GM12878 (cell line): ENCODE results near the gene ADGB. TPM values are rescaled to one million over a fixed set of nuclear protein-coding genes. Genes with fewer than 3 reads are reported as not detected.

ENCODE experiments used
- ATAC-seq: fragments of 200-7000 bp; cut with Tn5 transposase; 3 replicates; pipeline ENCODE4 v1.9.1; 2020; ENCODE audit warnings: mild to moderate bottlenecking, moderate library complexity
- BruUV-seq: library from RNA; stranded (reverse); fragments of 400-500 nt; replicated peaks from 2 replicates; lab custom pipeline; 2021; lab: Mats Ljungman, UMichigan
- CTCF ChIA-PET: fragments of 300-600 bp; sonication (Branson Sonifier 250); formaldehyde crosslinking; extraction: SDS; loops from one replicate; lab custom pipeline; 2021; ENCODE audit warnings: inconsistent platforms; lab: Yijun Ruan, JAX
- POLR2A ChIA-PET: fragments of 350-600 bp; formaldehyde crosslinking; extraction: SDS; loops from one replicate; lab custom pipeline; 2021; ENCODE audit warnings: inconsistent platforms; lab: Charles Lee
- RAD21 ChIA-PET: fragments of 300-600 bp; sonication (Branson Sonifier 250); formaldehyde crosslinking; loops from one replicate; lab custom pipeline; 2023; ENCODE audit warnings: antibody characterized with exemption; ENCODE audit not compliant: unreplicated experiment; lab: Charles Lee
- SMC1A ChIA-PET: fragments of 300-600 bp; sonication (Branson Sonifier 250); formaldehyde crosslinking; loops from one replicate; lab custom pipeline; 2023; ENCODE audit not compliant: unreplicated experiment, uncharacterized antibody; lab: Charles Lee
- DNase-seq: peaks from one replicate; pipeline ENCODE4 v3.0.0-alpha.2; 2011; ENCODE audit warnings: low read depth, low spot score
- FAIRE-seq: peaks from 3 replicates; lab custom pipeline; 2011; peaks lifted over from hg19 to GRCh38; lab: Jason Lieb, UNC
- H2AFZ ChIP-seq: 2 replicates; pipeline ENCODE4 v1.6.0; 2011; ENCODE audit warnings: low read depth, low read length, control low read depth; ENCODE audit not compliant: control insufficient read depth
- H3K27ac ChIP-seq: 2 replicates; pipeline ENCODE4 v1.5.1; 2011; ENCODE audit warnings: control low read depth; ENCODE audit not compliant: control insufficient read depth, insufficient read depth
- H3K27me3 ChIP-seq, 2 experiments: replicated peaks in 1 of 2; 2 replicates each; pipeline versions ENCODE4 v1.6.0 to v1.6.1; 2011; ENCODE audit warnings: low read length in 1 of 2; ENCODE audit not compliant: control insufficient read depth in 2 of 2, insufficient read depth in 2 of 2
- H3K36me3 ChIP-seq, 2 experiments: 2 replicates each; pipeline ENCODE4 v1.5.1; 2011; ENCODE audit warnings: low read length in 1 of 2; ENCODE audit not compliant: control insufficient read depth in 2 of 2, insufficient read depth in 2 of 2
- H3K4me1 ChIP-seq: 2 replicates; pipeline ENCODE4 v1.6.1; 2011; ENCODE audit warnings: mild to moderate bottlenecking, low read length, moderate library complexity, mixed read lengths; ENCODE audit not compliant: control insufficient read depth, insufficient read depth
- H3K4me2 ChIP-seq: 2 replicates; pipeline ENCODE4 v1.6.0; 2011; ENCODE audit warnings: control low read depth; ENCODE audit not compliant: control insufficient read depth, insufficient read depth
- H3K4me3 ChIP-seq: fragments of 200-600 bp; sonication (generic); 2 replicates; pipeline ENCODE4 v1.5.1; 2016
- H3K79me2 ChIP-seq: 2 replicates; pipeline ENCODE4 v1.6.0; 2011; ENCODE audit warnings: low read length; ENCODE audit not compliant: control insufficient read depth, insufficient read depth
- H3K9ac ChIP-seq: 2 replicates; pipeline ENCODE4 v1.8.0; 2011; ENCODE audit warnings: low read length, control low read depth, mixed read lengths; ENCODE audit not compliant: control insufficient read depth, insufficient read depth
- H3K9me3 ChIP-seq: replicated peaks from 3 replicates; pipeline ENCODE4 v1.5.1; 2011; ENCODE audit warnings: mild to moderate bottlenecking, low read length; ENCODE audit not compliant: control insufficient read depth, insufficient read depth
- H4K20me1 ChIP-seq: 2 replicates; pipeline ENCODE4 v1.6.0; 2011; ENCODE audit not compliant: control insufficient read depth, insufficient read depth
- FOXK2 ChIP-seq: fragments of 450-650 bp; IDR thresholded peaks from 2 replicates; pipeline ENCODE4 v1.6.1; 2017; ENCODE audit warnings: mild to moderate bottlenecking, moderate library complexity
- GABPA ChIP-seq: IDR thresholded peaks from 2 replicates; pipeline ENCODE4 v1.6.1; 2014; ENCODE audit warnings: antibody characterized with exemption, low read depth, mild to moderate bottlenecking, inconsistent platforms
- NR2C1 ChIP-seq: fragments of 450-650 bp; IDR thresholded peaks from 2 replicates; pipeline ENCODE4 v1.6.1; 2017; ENCODE audit warnings: antibody characterized with exemption, mild to moderate bottlenecking, moderate library complexity
- NR2F1 ChIP-seq: fragments of 450-650 bp; conservative IDR thresholded peaks from 2 replicates; pipeline ENCODE4 v1.6.1; 2017; ENCODE audit warnings: mild to moderate bottlenecking
- WGBS: methylation state at CpG from one replicate; pipeline ENCODE4 v1.1.6; 2016; ENCODE audit warnings: low lambda C conversion rate; ENCODE audit not compliant: insufficient replicate concordance, insufficient coverage; ENCODE audit errors: missing lambda C conversion rate; 5-methylcytosine and 5-hydroxymethylcytosine counted together
- in situ Hi-C: fragments of 300-500 bp; cut with MboI; formaldehyde crosslinking; loops from 9 replicates; pipeline ENCODE4 v1.14.3; 2018; ENCODE audit warnings: mixed read lengths
- intact Hi-C: fragments of 100-400 bp; cut with micrococcal nuclease; formaldehyde crosslinking; loops from one replicate; pipeline ENCODE4 v1.14.2; 2022; ENCODE audit not compliant: unreplicated experiment
- polyA plus RNA-seq, 11 experiments: library from polyadenylated mRNA; depleted of rRNA in 4 of 11; unstranded in 6 of 11; stranded (reverse) in 5 of 11; fragments of >200 nt; fragmentation: Nextera tagmentation in 4 of 11; fragmentation: Illumina TruSeq in 1 of 11; extraction: Ambion mirVana in 4 of 11; extraction: Trizol in 1 of 11; gene quantifications; 1 replicate in 1 of 11; 2 replicates in 10 of 11; pipeline versions ENCODE4 v1.2.1 to v1.2.3, GENCODE V29; 2011 to 2016; ENCODE audit warnings: inconsistent platforms in 2 of 11, missing spikeins in 2 of 11, low read depth in 1 of 11
- total RNA-seq, 4 experiments: library from RNA; depleted of rRNA in 3 of 4; stranded (reverse); fragments of >200 nt in 3 of 4; fragmentation: Illumina TruSeq in 1 of 4; extraction: Trizol in 1 of 4; gene quantifications; 2 replicates each; pipeline versions ENCODE4 v1.2.1 to v1.2.3, GENCODE V29; 2013 to 2021
- TF ChIP-seq, protein P1 (sequence below): fragments of 450-650 bp; IDR thresholded peaks from 2 replicates; pipeline ENCODE4 v1.6.1; 2017; ENCODE audit warnings: antibody characterized with exemption, mild to moderate bottlenecking, moderate library complexity

The ADGB gene
- total and polyA plus RNA-seq, 10 of the 15 experiments (the other 5 are each of a cell fraction or from before 2014, with no cell fraction given), result not detected

DNA sequence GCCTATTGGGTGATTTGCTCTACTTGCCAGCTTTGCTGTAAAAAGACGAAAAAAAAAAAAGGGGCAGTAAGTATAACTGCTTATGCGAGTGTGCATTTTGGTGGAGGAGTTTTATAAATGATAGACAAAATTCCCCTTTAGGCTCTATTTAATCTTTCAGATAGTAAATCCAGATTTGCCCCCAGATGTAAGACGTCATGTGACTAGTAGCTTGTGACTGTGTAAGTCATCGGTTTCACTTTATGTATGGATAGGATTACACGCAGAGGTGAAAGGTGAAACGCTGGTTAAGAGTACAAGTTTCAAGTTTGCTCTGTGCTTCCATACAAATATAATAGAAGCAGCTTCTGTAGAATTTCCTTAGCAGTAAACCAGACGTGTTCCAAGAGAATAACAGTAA is 47.2 kb upstream of the ADGB start:
- ChIA-PET POLR2A (no interaction called here), SMC1A (interaction anchor here (0.6 to 1.4 kb wide), 2 partner anchors 14 to 45 kb away, joined by 3 to 4 read pairs; no protein-coding TSS in a partner anchor), CTCF (no interaction called here), RAD21 (no interaction called here)
- H3K27ac ChIP-seq, result no peak overlapping the region
- H3K9me3 ChIP-seq, result no peaks in the 10 kb centered on the region; the same call in 2 of the 3 replicates
- TF ChIP-seq FOXK2 (no peak), NR2C1 (0 out of 2 replicates have a peak, but pooled peaks have one; percentile 29), GABPA (no peak), NR2F1 (0 out of 2 replicates have a peak, but pooled peaks have one; percentile 23)
- TF ChIP-seq, protein P1, sequence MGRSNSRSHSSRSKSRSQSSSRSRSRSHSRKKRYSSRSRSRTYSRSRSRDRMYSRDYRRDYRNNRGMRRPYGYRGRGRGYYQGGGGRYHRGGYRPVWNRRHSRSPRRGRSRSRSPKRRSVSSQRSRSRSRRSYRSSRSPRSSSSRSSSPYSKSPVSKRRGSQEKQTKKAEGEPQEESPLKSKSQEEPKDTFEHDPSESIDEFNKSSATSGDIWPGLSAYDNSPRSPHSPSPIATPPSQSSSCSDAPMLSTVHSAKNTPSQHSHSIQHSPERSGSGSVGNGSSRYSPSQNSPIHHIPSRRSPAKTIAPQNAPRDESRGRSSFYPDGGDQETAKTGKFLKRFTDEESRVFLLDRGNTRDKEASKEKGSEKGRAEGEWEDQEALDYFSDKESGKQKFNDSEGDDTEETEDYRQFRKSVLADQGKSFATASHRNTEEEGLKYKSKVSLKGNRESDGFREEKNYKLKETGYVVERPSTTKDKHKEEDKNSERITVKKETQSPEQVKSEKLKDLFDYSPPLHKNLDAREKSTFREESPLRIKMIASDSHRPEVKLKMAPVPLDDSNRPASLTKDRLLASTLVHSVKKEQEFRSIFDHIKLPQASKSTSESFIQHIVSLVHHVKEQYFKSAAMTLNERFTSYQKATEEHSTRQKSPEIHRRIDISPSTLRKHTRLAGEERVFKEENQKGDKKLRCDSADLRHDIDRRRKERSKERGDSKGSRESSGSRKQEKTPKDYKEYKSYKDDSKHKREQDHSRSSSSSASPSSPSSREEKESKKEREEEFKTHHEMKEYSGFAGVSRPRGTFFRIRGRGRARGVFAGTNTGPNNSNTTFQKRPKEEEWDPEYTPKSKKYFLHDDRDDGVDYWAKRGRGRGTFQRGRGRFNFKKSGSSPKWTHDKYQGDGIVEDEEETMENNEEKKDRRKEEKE, result no peak
- H3K79me2 ChIP-seq, result no peaks in the 10 kb centered on the region
- DNase-seq (no peak), FAIRE-seq (no peak), ATAC-seq (peak; percentile 74)
- intact Hi-C loops, result no loop called here
- no peaks in the 10 kb centered on the region for H4K20me1 ChIP-seq
- no peak overlapping the region for H2AFZ ChIP-seq
- H3K27me3 ChIP-seq, result peaks cover 0 to 2% of the 10 kb centered on the region in 2 experiments; a peak in 2 of 4 replicates
- in situ Hi-C loops, result no loop called here
- no peak overlapping the region for H3K4me3 ChIP-seq
- H3K36me3 ChIP-seq, result no peaks in the 10 kb centered on the region
- 25% methylated on average over 7 of the region's 7 CpGs for WGBS
- H3K4me2 ChIP-seq, result no peak overlapping the region
- H3K4me1 ChIP-seq, result no peaks in the 10 kb centered on the region
- H3K9ac ChIP-seq, result no peak overlapping the region
- BruUV-seq, result no TSS peak
